ENCODE data around the gene P4HA2. TPM values are rescaled to one million over a fixed set of nuclear protein-coding genes. Genes with fewer than 3 reads are reported as not detected.

Gene P4HA2
- total and polyA plus RNA-seq, 2 of the 8 experiments (the other 6 are each of a cell fraction or from before 2014, with no cell fraction given): 7.4 to 9.3 TPM

- no peaks in the 10 kb centered on the region for H4K20me1 ChIP-seq (replicated peaks in 1 of 2; ENCODE audit: control insufficient read depth in 1 of 2, insufficient read depth in 2 of 2, low read length in 2 of 2)
- TF ChIP-seq PHF8 (conservative IDR thresholded peaks at IDR 0.05; ENCODE audit: low read depth, low read length): no peak
- TF ChIP-seq GTF2F1 (IDR thresholded peaks at IDR 0.05; ENCODE audit: borderline replicate concordance, low read depth, low read length): no peak
- no peak for TF ChIP-seq SIRT6 (IDR thresholded peaks at IDR 0.05; ENCODE audit: low read length)
- ChIA-PET CTCF (ENCODE audit: partially characterized antibody) (interaction anchor here (1.5 to 3.5 kb wide), 12 partner anchors 8 to 113 kb away, joined by 3 to 54 read pairs (median 8); partner anchors contain the start of gene SLC22A4), POLR2A (ENCODE audit: partially characterized antibody) (no interaction called here)
- H2BK120ac ChIP-seq (replicated peaks; ENCODE audit: low read depth, low read length): no peak overlapping the region
- H2AK5ac ChIP-seq (ENCODE audit: low read depth, low read length): no peak overlapping the region
- no peak overlapping the region for H3K23ac ChIP-seq (ENCODE audit: insufficient read length)
- H2BK5ac ChIP-seq (ENCODE audit: low read depth, low read length): no peak overlapping the region
- no peak overlapping the region for H3K14ac ChIP-seq (ENCODE audit: insufficient read length)
- no peaks in the 10 kb centered on the region for H3K79me1 ChIP-seq (ENCODE audit: low read depth, low read length)
- no peak overlapping the region for H3K9ac ChIP-seq (replicated peaks in 1 of 4; ENCODE audit: extremely low read depth in 1 of 4, low read depth in 3 of 4, low read length in 3 of 4)
- no peak overlapping the region for H2AFZ ChIP-seq (ENCODE audit: low read length)
- no peaks in the 10 kb centered on the region for H3K27me3 ChIP-seq (replicated peaks in 1 of 4; ENCODE audit: control insufficient read depth in 3 of 4, extremely low read depth in 1 of 4, insufficient read depth in 3 of 4, low read length in 3 of 4)
- no peaks in the 10 kb centered on the region; a peak in 1 of 8 replicates for H3K36me3 ChIP-seq (ENCODE audit: control insufficient read depth in 2 of 4, insufficient read depth in 4 of 4, low read length in 3 of 4)
- no peak for DNase-seq (ENCODE audit: low read depth in 1 of 2, low spot score in 2 of 2)
- no peak overlapping the region for H3K4me2 ChIP-seq (ENCODE audit: insufficient read depth in 1 of 2, low read depth in 2 of 2, low read length in 2 of 2)
- no peak overlapping the region for H3K4ac ChIP-seq (replicated peaks; ENCODE audit: insufficient read length, low read depth, low read length)
- H4K5ac ChIP-seq (ENCODE audit: insufficient read length, low read depth, low read length): no peak overlapping the region
- H2BK20ac ChIP-seq (ENCODE audit: low read length): no peak overlapping the region
- H3K27ac ChIP-seq (ENCODE audit: low read depth, low read length): no peak overlapping the region
- WGBS, 2 experiments (ENCODE audit: extremely low coverage in 1 of 2, insufficient coverage in 1 of 2, insufficient read length in 1 of 2, insufficient replicate concordance in 2 of 2, low coverage in 1 of 2, low lambda C conversion rate in 2 of 2, missing lambda C conversion rate in 1 of 2): 91% methylated on average over 2 of the region's 2 CpGs; no CpG with 5 or more reads in 1 of the 2 experiments
- no peak overlapping the region for H3K18ac ChIP-seq (ENCODE audit: extremely low read depth, low read length)
- H4K8ac ChIP-seq (ENCODE audit: extremely low read depth, insufficient read depth, low read length): no peak overlapping the region
- peaks cover 0 to 12% (median 4%) of the 10 kb centered on the region in 4 experiments; a peak in 5 of 7 replicates for H3K4me1 ChIP-seq (replicated peaks in 1 of 4; ENCODE audit: control insufficient read depth in 3 of 4, insufficient read depth in 4 of 4, low read length in 3 of 4)
- H3K4me3 ChIP-seq (ENCODE audit: extremely low read depth in 1 of 4, insufficient read depth in 2 of 4, low read depth in 3 of 4, low read length in 4 of 4): no peak overlapping the region
- no peaks in the 10 kb centered on the region for H3K79me2 ChIP-seq (ENCODE audit: control insufficient read depth in 1 of 2, insufficient read depth in 2 of 2, low read length in 2 of 2)
- no peak for FAIRE-seq
- no peak overlapping the region for H3K56ac ChIP-seq (replicated peaks; ENCODE audit: insufficient read length, low read depth, low read length)
- H3K9me3 ChIP-seq (ENCODE audit: insufficient read depth in 2 of 2, low read depth in 1 of 2, low read length in 1 of 2): no peaks in the 10 kb centered on the region
- H4K91ac ChIP-seq (replicated peaks; ENCODE audit: insufficient read length, low read length): no peak overlapping the region
- no peak overlapping the region for H2BK15ac ChIP-seq (ENCODE audit: low read length)
- H3K23me2 ChIP-seq (ENCODE audit: low read depth, low read length): no peaks in the 10 kb centered on the region
- H2BK12ac ChIP-seq (ENCODE audit: low read depth, low read length): no peak overlapping the region
These were observed 46.0 kb upstream of the P4HA2 start for GRCh38 chr5:132273631-132274030.

Data from H1 (cell line).